HCT116 (cell line): Measurements from ENCODE around the gene ACTN1. TPM values are rescaled to one million over a fixed set of nuclear protein-coding genes. Genes with fewer than 3 reads are reported as not detected.

Experiments
- ATAC-seq: fragments of 200-7000 bp; cut with Tn5 transposase; 2 replicates; pipeline ENCODE4 v1.9.1; 2020; ENCODE audit warnings: mild to moderate bottlenecking, moderate library complexity
- BruUV-seq: library from RNA; stranded (reverse); fragments of 400-500 nt; replicated peaks from 2 replicates; lab custom pipeline; 2021; lab: Mats Ljungman, UMichigan
- CTCF ChIA-PET: fragments of 300-600 bp; sonication (Branson Sonifier 250); formaldehyde crosslinking; loops from one replicate; lab custom pipeline; 2021; ENCODE audit warnings: antibody characterized with exemption; lab: Charles Lee
- POLR2A ChIA-PET: fragments of 300-600, 350-600 bp; sonication (Branson Sonifier 250); formaldehyde crosslinking; loops from one replicate; lab custom pipeline; 2021; ENCODE audit warnings: antibody characterized with exemption; lab: Charles Lee
- RAD21 ChIA-PET, 2 experiments: fragments of 300-600 bp; sonication (Branson Sonifier 250); formaldehyde crosslinking; loops; one replicate each; lab custom pipeline; 2023; ENCODE audit warnings: low total read pairs in 2 of 2; ENCODE audit not compliant: uncharacterized antibody in 2 of 2, unreplicated experiment in 2 of 2, low non-redundant PET in 1 of 2; lab: Charles Lee
- DNase-seq: peaks from one replicate; pipeline ENCODE4 v3.0.0-alpha.2; 2010; ENCODE audit warnings: low read depth, low spot score
- H2AFZ ChIP-seq: fragments of 200-600 bp; shearing (Covaris generic), sonication (generic); 2 replicates; pipeline ENCODE4 v1.6.1; 2017; ENCODE audit warnings: low read depth, mixed run types, mixed read lengths, antibody characterized with exemption, low read length; ENCODE audit not compliant: poor library complexity, severe bottlenecking
- H3K27ac ChIP-seq: 2 replicates; pipeline ENCODE4 v1.5.1; 2012; ENCODE audit warnings: low read depth, low read length
- H3K27me3 ChIP-seq: fragments of 200-600 bp; sonication (generic); 2 replicates; pipeline ENCODE4 v1.6.1; 2016; ENCODE audit warnings: mixed run types, low read length, mixed read lengths; ENCODE audit not compliant: insufficient read depth
- H3K36me3 ChIP-seq, 2 experiments: fragments of 200-500 bp in 1 of 2; fragments of 200-600 bp in 1 of 2; sonication (Bioruptor generic) in 1 of 2; sonication (generic) in 1 of 2; 2 replicates each; pipeline versions ENCODE4 v1.5.1 to v1.6.1; 2014 to 2016; ENCODE audit warnings: low read length in 2 of 2, inconsistent platforms in 1 of 2, mixed read lengths in 1 of 2, mixed run types in 1 of 2; ENCODE audit not compliant: insufficient read depth in 2 of 2, control insufficient read depth in 1 of 2
- H3K4me1 ChIP-seq, 2 experiments: fragments of 200-600 bp in 1 of 2; sonication (generic) in 1 of 2; 2 replicates each; pipeline versions ENCODE4 v1.5.1 to v1.6.1; 2012 to 2017; ENCODE audit warnings: low read length in 2 of 2, inconsistent platforms in 1 of 2, mild to moderate bottlenecking in 1 of 2, mixed read lengths in 1 of 2, mixed run types in 1 of 2, moderate library complexity in 1 of 2; ENCODE audit not compliant: insufficient read depth in 2 of 2, control insufficient read depth in 1 of 2
- H3K4me2 ChIP-seq: fragments of 200-600 bp; sonication (generic); 2 replicates; pipeline ENCODE4 v1.6.1; 2017; ENCODE audit warnings: mixed run types, low read length, mixed read lengths
- H3K4me3 ChIP-seq, 2 experiments: fragments of 200-600 bp in 1 of 2; sonication (generic) in 1 of 2; replicated peaks in 1 of 2; 2 replicates each; pipeline ENCODE4 v1.5.1; 2011 to 2016; ENCODE audit warnings: low read length in 2 of 2, control low read depth in 1 of 2, low read depth in 1 of 2, mild to moderate bottlenecking in 1 of 2, mixed read lengths in 1 of 2, mixed run types in 1 of 2
- H3K79me2 ChIP-seq: fragments of 200-600 bp; sonication (generic); 2 replicates; pipeline ENCODE4 v1.6.1; 2017; ENCODE audit warnings: mild to moderate bottlenecking, mixed run types, low read length, moderate library complexity, mixed read lengths; ENCODE audit not compliant: insufficient read depth
- H3K9ac ChIP-seq: fragments of 200-600 bp; sonication (generic); 2 replicates; pipeline ENCODE4 v1.6.1; 2016; ENCODE audit warnings: low read length, mixed read lengths
- H3K9me2 ChIP-seq: fragments of 200-600 bp; sonication (generic), shearing (Covaris generic); 2 replicates; pipeline ENCODE4 v1.6.1; 2017; ENCODE audit warnings: mixed run types, mild to moderate bottlenecking, moderate library complexity; ENCODE audit not compliant: insufficient read depth
- H3K9me3 ChIP-seq, 2 experiments: fragments of 200-500 bp in 1 of 2; fragments of 200-600 bp in 1 of 2; sonication (Bioruptor generic) in 1 of 2; sonication (generic) in 1 of 2; 2 replicates each; pipeline ENCODE4 v1.6.1; 2014 to 2017; ENCODE audit warnings: low read length in 2 of 2, mixed read lengths in 2 of 2, inconsistent platforms in 1 of 2, low read depth in 1 of 2, mild to moderate bottlenecking in 1 of 2, mixed run types in 1 of 2, moderate library complexity in 1 of 2; ENCODE audit not compliant: control insufficient read depth in 1 of 2, insufficient read depth in 1 of 2
- H4K20me1 ChIP-seq: fragments of 200-600 bp; sonication (generic), shearing (Covaris generic); 2 replicates; pipeline ENCODE4 v1.6.1; 2017; ENCODE audit warnings: mixed run types, mild to moderate bottlenecking, moderate library complexity; ENCODE audit not compliant: insufficient read depth
- CBX3 ChIP-seq: IDR thresholded peaks from 2 replicates; pipeline ENCODE4 v1.6.1; 2012; ENCODE audit warnings: low read depth
- EZH2 ChIP-seq: fragments of 200-600 bp; sonication (generic); IDR thresholded peaks from 2 replicates; pipeline ENCODE4 v1.6.1; 2017; ENCODE audit warnings: antibody characterized with exemption, mixed run types
- EZH2phosphoT487 ChIP-seq: fragments of 200-600 bp; IDR thresholded peaks from 2 replicates; pipeline ENCODE4 v1.6.1; 2018; ENCODE audit warnings: antibody characterized with exemption, borderline replicate concordance
- JUND ChIP-seq: IDR thresholded peaks from 2 replicates; pipeline ENCODE4 v1.6.1; 2012
- POLR2A ChIP-seq: IDR thresholded peaks from 2 replicates; pipeline ENCODE4 v1.7.0; 2011; ENCODE audit warnings: borderline replicate concordance; ENCODE audit not compliant: insufficient read depth, insufficient read length; ENCODE audit errors: extremely low read depth
- RAD21 ChIP-seq: IDR thresholded peaks from 2 replicates; pipeline ENCODE4 v1.6.1; 2012; ENCODE audit warnings: low read depth, mild to moderate bottlenecking
- REST ChIP-seq: IDR thresholded peaks from 2 replicates; pipeline ENCODE4 v1.6.1; 2012; ENCODE audit warnings: low read depth
- SRF ChIP-seq: IDR thresholded peaks from 2 replicates; pipeline ENCODE4 v1.6.1; 2012; ENCODE audit warnings: low read depth
- TCF7L2 ChIP-seq: IDR thresholded peaks from 2 replicates; pipeline ENCODE4 v1.7.0; 2011; ENCODE audit warnings: borderline replicate concordance, inconsistent platforms; ENCODE audit not compliant: insufficient read depth, insufficient read length; ENCODE audit errors: extremely low read depth
- ZBTB33 ChIP-seq: IDR thresholded peaks from 2 replicates; pipeline ENCODE4 v1.6.1; 2011; ENCODE audit warnings: mild to moderate bottlenecking, low read length, moderate library complexity; ENCODE audit not compliant: insufficient replicate concordance; ENCODE audit errors: extremely low read depth
- ZFX ChIP-seq: fragments of 450-650 bp; IDR thresholded peaks from 2 replicates; pipeline ENCODE4 v1.6.1; 2017
- ZNF274 ChIP-seq: fragments of 200-500 bp; sonication (Bioruptor generic); IDR thresholded peaks from 2 replicates; pipeline ENCODE4 v1.6.1; 2014; ENCODE audit warnings: mild to moderate bottlenecking, low read depth, low read length, inconsistent platforms
- intact Hi-C: fragments of 100-400 bp; cut with micrococcal nuclease; formaldehyde crosslinking; loops from 2 replicates; pipeline ENCODE4 v1.10.0; 2022
- total RNA-seq: library from RNA; stranded (reverse); gene quantifications from one replicate; pipeline ENCODE4 v1.2.1, GENCODE V29; 2021; ENCODE audit not compliant: unreplicated experiment

Gene ACTN1
- total RNA-seq, 1 experiment from 2014 or later = 123 TPM

- Histone ChIP-seq H3K9me3 (no peaks in the 10 kb centered on the region), H3K36me3 (no peaks in the 10 kb centered on the region), H3K9ac (no peak overlapping the region), H3K4me1 (no peaks in the 10 kb centered on the region), H3K4me3 (no peak overlapping the region), H3K79me2 (no peaks in the 10 kb centered on the region), H3K4me2 (no peak overlapping the region), H2AFZ (no peak overlapping the region), H3K9me2 (no peaks in the 10 kb centered on the region), H3K27me3 (no peaks in the 10 kb centered on the region), H4K20me1 (no peaks in the 10 kb centered on the region), H3K27ac (no peak overlapping the region)
- intact Hi-C loops = no loop called here
- DNase-seq (no peak), ATAC-seq (no peak)
- RAD21 ChIA-PET = no interaction called here
- CTCF ChIA-PET = interaction anchor here (0.7 kb wide), 1 partner anchor 63 kb away, joined by 3 read pairs; no protein-coding TSS in a partner anchor
- POLR2A ChIA-PET = no interaction called here
- BruUV-seq = no TSS peak
- TF ChIP-seq ZBTB33 = no peak
- TF ChIP-seq TCF7L2 = no peak
- TF ChIP-seq EZH2 = no peak
These were observed 48.3 kb upstream of the ACTN1 start for GRCh38 chr14:69027242-69027913.

- POLR2A ChIA-PET = no interaction called here
- Histone ChIP-seq H3K9me2 (no peaks in the 10 kb centered on the region), H3K4me1 (no peaks in the 10 kb centered on the region), H3K79me2 (no peaks in the 10 kb centered on the region), H3K27me3 (no peaks in the 10 kb centered on the region), H3K9me3 (no peaks in the 10 kb centered on the region), H3K36me3 (no peaks in the 10 kb centered on the region), H3K27ac (no peak overlapping the region), H3K4me2 (no peak overlapping the region), H3K9ac (no peak overlapping the region), H4K20me1 (no peaks in the 10 kb centered on the region), H2AFZ (no peak overlapping the region), H3K4me3 (no peak overlapping the region)
- no peak for ATAC-seq
- CTCF ChIA-PET = no interaction called here
- no TSS peak for BruUV-seq
- RAD21 ChIA-PET = no interaction called here
- no peak for TF ChIP-seq ZFX
- TF ChIP-seq RAD21 = no peak
- TF ChIP-seq SRF = no peak
- no peak for TF ChIP-seq REST
- TF ChIP-seq TCF7L2 = no peak
- no peak for TF ChIP-seq CBX3
- TF ChIP-seq EZH2phosphoT487 = no peak
- TF ChIP-seq POLR2A = no peak
- no peak for TF ChIP-seq ZNF274
- TF ChIP-seq JUND = no peak
- no peak for DNase-seq
- intact Hi-C loops = no loop called here
These were observed 43.9 kb upstream of the ACTN1 start for GRCh38 chr14:69023035-69023434.
